GM12872 (cell line): Measurements from ENCODE around the gene OXGR1.

Experiments
- CTCF ChIP-seq: IDR thresholded peaks from 3 replicates; pipeline ENCODE4 v1.5.1; 2011; ENCODE audit warnings: low read depth, mild to moderate bottlenecking, low read length, moderate library complexity; ENCODE audit not compliant: insufficient read depth

Gene OXGR1

GRCh38 chr13:96994017-96994857 is at the start of gene OXGR1:
OXGR1 (minus strand) TSS chr13:96994476; CDS start chr13:96987759, 6,717 bp downstream.
- no peak for TF ChIP-seq CTCF

GRCh38 chr13:97043302-97043701 is 49.0 kb upstream of the OXGR1 start:
- no peak for TF ChIP-seq CTCF

- peak; percentile 36; the same call in 1 of the 3 replicates for TF ChIP-seq CTCF
Measured at GRCh38 chr13:97030705-97031452, 36.6 kb upstream of the OXGR1 start.

- peak; percentile 76 for TF ChIP-seq CTCF
Measured at GRCh38 chr13:97028441-97029299, 34.4 kb upstream of the OXGR1 start.

- TF ChIP-seq CTCF = no peak
Measured at GRCh38 chr13:97027162-97027554, 32.9 kb upstream of the OXGR1 start.

- no peak for TF ChIP-seq CTCF
Measured at GRCh38 chr13:97026531-97027161, 32.4 kb upstream of the OXGR1 start.
